Stimulated activated CD8-positive, alpha-beta memory T cell treated with anti-CD3 and anti-CD28 coated beads, Interleukin-7, amount 100 ng/mL, for 24 hours (primary cell): ENCODE data around the gene CDKN1C.
"Not testable (repeated sequence)": the region's sequence is repeated elsewhere in the genome, so short reads cannot be mapped to it uniquely, and the experiment has no call there.

Experiments
- DNase-seq: peaks from one replicate; pipeline ENCODE4 v3.0.0-alpha.2; 2020; ENCODE audit warnings: low read depth

The CDKN1C gene

DNA sequence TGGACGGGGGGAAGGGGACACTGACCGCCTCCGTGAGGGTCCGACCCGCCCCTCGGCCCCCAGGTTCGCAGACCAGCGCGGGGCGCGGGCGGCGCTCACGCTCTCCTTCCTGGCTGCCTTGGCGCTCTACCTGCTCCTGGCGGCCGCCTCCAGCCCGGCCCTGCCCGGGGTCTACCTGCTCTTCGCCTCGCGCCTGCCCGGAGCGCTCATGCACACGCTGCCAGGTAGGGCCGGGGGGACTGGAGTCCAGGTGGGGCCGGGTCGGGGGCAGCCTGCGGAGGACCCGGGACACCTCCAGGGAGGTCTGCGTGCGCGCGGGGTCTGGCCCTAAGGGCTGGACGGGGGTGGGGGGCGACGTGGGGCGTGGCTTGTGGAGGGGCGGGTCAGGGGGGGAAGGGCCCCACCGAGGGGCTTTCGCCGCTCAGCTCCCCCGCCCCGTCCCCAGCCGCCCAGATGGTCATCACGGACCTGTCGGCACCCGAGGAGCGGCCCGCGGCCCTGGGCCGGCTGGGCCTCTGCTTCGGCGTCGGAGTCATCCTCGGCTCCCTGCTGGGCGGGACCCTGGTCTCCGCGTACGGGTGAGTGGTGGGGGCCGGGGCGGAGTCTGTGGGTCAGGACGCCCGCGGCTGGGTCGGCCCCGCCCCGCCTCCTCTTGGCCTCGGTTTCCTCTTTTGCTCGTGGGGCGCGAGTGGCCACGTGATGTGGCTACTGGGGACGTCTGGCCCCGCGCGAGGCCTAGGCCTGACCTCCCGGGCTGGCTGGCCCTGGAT lies 23.7 kb upstream of the CDKN1C start:
- no peak for DNase-seq

DNA sequence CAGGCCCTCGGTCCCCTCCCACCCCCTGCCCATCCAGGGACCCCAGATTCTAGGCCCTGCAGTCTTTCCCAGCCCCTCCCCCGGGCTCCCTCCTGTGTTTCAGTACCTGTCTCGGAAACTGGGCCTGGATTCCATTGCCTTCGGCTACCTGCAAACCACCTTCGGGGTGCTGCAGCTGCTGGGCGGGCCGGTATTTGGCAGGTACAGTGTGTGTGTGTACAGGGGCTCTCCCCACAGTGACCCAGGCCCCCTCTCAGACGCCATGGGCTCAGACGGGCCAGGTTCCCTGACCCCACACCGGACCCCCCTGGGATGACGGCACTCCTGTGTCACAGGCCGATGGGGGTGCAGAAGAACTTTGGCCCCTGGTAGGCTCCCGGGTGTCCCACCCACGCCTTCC lies 22.6 kb upstream of the CDKN1C start:
- DNase-seq, result no peak

DNA sequence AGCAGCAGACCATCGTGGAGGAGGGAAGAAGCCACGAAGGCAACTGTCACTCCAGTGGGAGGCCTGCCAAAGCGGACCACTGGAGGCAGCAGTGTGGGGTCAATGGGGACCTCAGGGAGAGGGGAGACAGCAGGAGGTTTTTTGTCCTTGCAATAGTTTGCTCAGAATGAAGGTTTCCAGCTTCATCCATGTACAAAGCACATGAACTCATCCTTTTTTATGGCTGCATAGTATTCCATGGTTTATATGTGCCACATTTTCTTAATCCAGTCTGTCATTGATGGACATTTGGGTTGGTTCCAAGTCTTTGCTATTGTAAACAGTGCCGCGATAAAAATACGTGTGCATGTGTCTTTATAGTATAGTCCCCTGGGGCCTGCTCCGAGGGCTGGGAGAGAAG lies 19.7 kb upstream of the CDKN1C start:
- not testable (repeated sequence) for DNase-seq

DNA sequence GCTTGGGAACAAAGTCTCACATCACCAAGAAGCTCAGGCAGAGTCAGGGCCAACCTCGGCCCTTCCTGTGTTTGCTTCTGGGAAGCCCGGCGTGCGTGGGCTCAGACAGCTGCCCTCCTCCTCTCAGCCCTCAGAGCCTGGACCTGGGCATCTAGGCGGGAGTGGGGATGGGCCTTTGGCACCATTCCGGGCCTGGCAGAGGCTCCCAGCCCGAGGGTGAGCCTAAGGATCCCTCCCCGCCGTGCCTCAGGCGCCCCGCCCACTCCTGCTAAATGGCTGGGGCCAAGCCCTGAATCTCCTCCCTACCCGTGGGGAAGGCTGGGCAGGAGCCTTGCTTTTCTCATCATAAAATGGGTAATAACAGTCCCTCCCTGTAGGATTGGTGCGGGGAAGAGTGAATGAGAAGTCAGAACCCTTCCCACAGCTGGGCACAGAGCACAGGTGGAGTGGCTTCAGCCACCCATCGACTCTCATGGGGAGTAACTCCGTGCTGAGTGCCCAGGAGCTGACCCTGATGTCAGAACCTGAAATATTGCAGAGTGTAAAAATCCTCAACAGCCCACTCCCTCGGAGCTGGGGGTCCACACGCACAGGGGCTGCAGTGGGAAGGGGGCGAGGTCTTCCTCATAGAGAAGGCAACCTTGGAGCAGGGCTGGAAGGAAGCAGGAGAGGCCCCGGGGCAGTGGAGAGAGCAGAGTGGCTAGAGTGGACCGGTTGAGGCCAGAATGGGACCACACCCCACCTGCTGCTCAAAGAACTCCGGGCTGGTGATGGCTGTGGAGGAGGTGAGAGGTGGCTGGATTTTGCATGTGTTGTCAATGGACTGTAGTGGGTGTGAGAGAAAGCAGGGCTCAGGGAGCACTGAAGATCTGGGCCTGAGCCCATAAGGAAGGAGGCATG lies 18.8 kb upstream of the CDKN1C start:
- no peak for DNase-seq

DNA sequence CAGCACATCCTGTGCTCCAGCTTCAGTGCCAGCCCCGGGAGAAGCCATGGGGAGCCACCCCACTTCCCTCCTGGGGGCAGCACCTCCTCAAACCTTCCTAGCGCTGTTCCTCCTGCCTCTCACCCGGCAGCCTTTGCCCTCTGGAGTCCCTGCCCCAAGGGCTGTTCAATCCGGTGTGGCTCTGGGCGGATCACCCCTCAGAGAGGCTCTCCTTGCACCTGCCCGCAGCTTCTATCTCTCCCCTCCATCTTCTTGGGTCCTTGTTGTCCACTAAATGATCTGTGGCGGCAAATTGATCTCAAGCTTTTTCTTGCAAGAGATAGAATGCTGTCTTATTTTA lies 18.1 kb upstream of the CDKN1C start:
- DNase-seq, result no peak

DNA sequence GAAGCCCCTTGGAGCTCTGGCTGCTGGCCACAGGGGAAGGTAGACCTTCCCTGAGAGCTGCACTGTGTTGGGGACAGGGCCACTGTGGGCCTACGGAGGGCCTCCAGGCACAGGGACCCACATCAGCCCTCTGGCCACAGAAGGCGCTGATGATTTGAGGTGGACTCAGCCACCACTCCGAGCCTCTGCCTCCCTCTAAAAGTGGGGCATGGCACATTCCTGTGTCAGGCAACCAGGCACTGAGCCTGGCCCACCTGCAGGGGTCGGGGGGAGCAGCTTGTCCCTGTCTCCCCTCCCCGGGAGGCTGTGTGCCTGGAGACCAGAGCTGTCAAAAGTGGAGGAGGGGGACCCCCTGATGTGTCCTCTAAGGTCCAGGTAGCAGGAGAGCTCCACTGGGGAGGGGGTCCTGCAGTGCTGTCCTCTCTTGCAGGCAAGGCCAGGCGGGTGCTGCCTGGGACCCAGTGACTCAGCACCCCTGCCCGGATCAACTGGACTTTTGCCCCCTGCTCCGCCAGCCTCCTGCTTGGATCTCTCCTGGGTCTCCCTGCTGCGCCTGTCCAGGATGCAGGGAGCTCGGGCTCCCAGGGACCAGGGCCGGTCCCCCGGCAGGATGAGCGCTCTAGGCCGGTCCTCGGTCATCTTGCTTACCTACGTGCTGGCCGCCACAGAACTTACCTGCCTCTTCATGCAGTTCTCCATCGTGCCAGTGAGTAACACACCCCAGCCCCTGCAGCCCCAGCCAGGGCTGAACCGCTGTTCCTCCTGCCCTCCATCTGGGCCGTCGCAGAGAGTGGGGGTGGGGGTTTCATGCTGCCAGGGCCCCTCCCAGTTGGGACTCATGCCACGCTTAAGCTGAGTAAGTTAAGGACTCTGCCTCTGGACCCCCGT lies 17.5 kb upstream of the CDKN1C start:
- DNase-seq, result no peak

DNA sequence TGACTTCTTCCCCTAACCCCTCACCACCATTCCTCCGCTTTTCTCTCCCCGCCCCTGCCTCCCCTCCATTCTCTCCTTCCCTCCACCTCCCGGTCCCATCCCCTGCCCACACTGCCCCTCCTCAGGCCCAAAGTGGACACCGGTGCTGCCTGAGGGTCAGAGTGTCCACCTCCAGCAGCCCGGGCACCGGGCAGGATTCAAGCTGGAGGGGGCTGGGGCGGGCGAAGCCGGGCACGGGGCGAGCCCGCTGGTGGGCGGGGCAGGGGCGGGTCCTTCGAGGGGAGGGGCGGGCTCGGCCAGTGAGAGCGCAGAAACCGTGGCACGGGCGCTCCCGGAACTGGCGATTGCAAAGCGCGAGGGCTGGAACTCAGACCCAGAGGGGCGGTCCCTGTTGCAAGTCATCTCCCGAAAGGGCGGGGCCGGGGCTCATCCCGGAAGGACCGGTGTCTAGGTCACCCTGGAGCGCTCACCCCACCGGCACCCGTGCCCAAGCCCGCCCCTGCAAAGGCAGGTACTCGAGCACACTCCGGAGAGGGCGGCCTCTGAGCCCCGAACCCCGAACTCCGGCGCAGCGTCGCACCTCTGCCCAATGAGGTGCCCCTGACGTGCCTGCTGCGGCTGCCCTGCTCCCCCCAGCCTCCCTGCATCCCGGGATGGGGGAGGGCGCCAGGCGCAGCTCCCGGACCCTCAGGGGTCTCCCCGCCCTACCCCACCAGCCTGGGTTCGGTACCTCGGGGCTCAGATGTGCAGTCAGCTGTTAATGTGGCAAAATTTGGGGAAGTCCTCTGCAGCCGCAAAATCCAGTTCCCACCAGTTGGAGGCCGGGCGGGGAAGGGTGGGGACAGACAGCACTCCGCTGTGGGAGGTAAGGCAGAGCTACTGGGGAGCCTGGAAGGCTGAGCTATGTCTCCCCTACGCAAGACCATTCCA lies 16.5 kb upstream of the CDKN1C start:
- peak; percentile 88 for DNase-seq

DNA sequence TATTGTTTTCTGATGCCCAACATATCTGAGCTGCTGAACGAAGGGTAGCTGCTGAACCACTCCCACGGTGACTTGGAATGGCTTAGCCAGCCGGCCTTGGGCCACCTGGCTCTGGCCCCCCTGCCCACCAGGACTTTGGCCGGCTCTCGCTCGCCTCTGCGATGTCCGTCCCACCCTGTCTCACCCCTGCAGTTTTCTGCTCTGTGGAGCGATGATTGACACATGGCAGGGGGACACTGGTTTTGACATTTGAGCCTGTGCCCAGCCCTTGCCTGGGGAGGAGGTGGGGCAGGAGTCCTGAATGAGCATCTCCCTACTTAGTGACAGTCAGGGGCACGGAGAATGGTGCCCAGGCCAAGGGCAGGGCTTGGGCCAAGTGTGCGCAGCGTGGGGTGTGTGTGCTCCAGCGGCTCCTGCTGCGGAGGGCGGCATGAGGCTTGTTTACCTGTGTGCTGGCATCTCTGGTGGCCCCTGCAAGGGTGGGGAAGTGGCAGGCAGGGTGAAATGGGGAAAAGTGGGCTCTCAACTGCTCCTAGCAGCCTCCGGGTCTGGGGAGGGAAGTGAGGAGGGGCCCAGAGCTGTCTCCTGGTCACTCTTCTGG lies 15.7 kb upstream of the CDKN1C start:
- DNase-seq, result no peak

DNA sequence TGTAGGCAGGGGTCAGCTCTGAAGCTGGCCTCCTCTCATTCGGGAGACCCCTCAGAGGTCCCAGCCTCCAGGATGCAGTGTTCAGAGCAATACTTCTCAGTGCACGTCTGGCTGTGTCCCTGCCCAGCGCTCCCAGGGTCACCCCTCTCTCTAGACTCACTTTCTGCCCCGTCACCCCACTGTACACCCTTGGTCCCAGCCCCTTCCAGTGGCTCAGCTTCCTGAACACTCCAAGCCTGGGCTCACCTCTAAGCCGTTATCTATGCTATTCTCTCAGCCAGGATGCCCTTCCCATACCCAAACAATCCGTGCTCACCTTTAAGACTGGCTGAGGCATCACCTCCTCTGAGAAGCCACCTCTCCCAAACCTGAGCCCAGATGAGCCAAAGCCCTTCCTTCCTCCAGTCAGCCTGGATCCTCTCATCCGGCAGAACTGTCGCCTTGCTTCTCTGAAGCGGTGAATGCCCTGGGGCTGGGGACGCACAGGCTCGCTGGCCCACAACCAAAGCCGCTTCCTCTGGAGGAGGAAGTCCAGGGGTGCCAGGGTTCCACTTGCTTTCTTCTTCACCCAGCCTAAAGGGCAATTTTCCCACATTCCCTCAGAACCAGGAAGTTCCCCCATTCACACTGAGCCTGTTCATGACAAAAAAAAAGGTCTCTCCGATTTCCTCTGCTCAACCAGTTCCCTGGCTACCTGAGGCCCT lies 13.7 kb upstream of the CDKN1C start:
- no peak for DNase-seq

DNA sequence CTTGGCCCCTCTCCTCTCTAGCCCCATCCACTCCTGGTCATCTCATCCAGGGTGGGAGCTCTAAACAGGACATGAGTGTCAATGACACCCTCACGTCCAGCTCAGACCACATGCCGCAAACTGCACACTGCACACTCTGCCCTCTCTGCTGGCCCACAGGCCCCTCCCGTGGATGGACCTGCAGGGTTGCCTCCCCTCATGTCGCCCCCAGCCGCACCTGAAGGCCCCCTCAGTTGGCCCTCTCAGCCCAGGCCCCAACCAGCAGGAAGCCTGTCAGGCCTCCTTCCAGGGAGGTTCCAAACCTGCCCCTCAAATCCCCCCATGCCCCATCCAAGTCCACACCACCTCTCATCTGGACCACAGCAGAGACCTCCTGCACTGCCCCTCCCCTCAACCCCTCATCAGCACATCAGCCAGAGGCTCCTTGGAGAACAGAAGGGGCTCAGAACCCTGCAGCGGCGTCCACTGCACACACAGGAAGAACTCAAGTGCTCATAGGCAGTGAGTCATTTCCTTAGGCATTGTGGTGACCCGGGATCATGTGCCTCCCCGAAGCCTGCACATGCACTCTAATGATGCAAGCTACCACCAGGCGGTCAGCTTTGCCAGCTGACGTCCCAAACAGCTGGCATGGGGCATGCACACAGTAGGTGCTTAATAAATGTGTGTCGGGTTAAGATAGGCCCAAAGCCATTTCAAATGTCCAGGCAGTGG lies 12.9 kb upstream of the CDKN1C start:
- no peak for DNase-seq

DNA sequence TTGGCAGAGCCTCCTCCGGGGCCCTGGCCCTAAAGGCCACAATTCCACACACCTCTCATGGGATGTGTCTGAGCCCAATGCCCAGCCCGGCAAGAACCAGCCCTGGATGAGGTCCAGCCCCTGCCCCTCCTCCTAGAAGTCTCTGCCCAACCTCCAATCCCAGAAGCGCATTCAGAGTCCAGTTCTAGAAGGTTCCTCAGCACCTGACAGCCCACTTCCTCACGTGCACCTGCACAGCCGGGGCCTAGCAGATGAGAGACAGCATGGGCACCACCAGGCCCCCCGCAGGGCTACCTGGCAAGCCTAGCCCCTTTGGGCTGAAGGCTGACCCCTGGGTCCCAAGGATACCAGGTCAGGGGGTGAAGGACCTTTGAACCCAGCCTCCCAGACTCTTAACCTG lies 11.5 kb upstream of the CDKN1C start:
- DNase-seq, result no peak

DNA sequence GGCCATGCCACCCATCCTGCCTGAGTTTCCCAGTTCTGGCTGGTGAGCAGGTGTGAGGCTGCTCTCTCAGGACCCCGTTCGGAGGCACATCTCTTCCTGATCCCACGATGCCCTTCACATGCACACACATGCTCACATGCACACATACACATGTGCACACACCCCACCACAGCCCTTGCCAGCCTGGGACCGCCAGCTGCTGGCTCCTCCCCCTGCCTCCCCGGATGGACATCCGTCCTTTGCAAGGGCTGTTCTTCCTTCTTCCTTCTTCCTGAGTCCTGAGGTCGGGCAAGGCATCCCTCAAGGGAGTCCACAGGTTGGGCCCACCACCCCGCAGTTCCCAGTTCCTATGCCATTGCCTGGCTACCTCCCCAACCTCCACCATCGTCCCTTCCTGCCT lies 10.5 kb upstream of the CDKN1C start:
- DNase-seq, result no peak

DNA sequence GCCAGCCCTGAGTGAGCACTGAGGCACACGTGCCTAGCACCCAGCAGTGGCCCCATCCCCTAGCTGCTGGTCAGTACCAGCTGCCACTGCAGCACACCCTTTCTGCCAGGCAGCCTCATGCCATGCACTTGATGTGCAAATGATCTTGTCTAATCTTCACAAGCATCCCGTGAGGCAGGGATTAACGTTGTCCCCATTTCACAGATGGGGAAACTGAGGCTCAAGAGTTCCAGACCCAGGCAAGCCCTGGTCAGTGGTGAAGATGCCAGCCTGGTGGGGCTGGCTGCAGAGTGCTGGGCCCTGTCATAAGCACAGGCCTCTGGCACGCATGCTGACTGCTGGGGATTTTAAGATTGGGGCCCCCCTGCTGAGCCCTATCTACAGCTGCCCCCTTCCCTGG lies 8.4 kb upstream of the CDKN1C start:
- DNase-seq, result no peak

DNA sequence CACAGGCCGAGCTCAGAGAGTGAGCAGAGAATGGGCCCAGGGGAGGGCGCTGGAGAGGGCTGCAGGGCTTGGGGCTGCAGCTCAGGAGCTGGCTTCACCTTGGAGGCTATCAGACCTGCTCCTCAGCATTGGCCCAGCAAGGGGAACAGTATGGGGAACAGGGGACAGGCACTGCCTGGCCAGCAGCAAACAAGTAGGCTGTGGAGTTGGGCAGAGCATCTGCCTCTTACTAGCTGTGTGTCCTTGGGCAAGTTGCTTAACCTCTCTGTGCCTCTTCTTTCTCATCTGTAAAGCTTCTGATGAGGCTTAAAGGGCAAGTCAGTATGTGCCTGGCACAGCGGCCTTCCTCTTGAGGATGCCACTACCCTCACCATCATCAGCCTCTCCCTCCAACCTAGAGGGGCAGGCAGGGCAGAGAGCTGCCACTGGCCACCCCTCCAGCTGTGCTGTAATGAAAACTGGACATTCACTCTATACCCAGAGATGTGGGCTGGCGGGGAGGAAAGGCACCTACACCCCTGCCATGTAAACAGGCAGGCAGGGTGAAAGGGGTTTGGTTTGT lies 7.5 kb upstream of the CDKN1C start:
- DNase-seq, result no peak

DNA sequence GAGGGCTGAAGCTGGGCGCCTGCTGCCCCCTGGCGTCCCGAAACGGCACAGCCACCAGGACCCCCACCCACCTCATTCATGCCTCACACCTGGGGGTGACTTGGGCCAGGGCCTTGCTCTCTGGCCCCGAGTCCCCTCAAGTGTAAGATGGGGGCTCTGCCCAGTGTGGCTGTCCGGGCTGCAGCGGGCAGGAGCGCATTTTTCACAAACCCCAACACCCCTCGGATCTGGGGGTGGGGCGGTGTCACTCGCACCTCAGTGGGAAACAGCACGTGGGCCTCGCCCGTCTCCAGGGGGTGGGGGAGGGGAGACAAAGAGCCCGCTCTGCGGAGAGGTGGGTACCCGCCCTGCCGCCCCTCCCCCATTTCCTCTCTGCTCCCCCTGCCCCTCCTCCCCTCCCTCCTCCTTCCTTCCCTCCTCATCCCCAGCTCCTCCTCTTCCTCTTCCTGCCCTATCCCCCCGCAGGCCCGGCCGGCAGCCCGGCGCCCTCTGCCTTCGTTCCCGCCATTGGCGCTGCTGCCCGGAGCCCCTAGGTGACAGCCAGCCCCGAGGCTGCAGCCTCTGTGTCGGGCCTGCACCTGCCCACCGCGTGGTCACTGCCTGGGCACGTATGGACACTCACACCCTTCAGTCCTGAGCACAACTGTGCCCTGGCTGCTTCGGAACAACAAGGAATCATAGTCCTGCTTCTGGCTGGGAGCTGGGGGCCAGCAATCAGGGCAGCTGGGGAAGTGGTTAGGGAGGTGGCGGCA lies 6.8 kb upstream of the CDKN1C start:
- DNase-seq, result peak; percentile 38

DNA sequence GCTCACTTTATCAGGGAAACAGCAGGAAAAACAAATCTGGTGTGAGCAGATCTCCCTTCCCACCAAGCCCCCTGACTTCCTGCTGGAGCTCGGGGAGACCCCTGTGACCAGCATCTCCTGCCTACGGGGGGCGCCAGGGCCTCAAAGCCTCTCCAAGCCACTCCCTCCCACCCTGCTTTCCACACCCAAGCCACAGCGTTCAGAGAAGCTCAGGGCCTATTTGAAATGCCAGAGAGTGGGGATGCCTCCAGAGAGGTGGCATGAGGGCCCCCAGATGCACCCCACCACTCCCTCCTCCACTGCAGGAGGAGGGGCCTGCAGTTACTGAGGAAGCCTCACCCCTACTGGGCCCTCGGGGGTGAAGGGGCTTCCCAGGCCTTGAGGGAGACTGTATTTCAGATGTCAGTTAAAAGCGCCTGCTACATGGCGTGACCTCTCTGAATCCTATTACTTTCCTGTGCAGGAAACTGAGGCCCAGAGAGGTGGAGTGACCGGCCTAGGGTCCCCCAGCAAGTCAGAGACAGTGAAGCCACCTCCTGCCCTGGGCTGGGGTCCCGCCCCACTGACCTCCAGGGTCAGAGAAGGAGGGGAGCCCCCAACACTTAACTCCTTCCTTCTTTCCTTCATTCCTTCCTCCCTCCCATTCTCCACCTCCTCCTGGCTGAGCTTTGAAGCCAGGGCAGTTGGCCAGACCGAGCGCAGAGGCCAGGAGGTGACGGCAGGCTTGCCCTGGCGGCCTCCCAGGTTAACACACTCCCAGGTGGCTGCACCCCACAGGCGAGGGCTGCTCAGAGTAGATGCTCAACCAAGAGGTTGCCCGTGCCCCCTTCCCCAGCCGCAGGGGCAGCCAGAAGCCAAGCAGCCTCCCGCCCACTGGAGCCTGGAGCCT lies 6.0 kb upstream of the CDKN1C start:
- DNase-seq, result no peak

DNA sequence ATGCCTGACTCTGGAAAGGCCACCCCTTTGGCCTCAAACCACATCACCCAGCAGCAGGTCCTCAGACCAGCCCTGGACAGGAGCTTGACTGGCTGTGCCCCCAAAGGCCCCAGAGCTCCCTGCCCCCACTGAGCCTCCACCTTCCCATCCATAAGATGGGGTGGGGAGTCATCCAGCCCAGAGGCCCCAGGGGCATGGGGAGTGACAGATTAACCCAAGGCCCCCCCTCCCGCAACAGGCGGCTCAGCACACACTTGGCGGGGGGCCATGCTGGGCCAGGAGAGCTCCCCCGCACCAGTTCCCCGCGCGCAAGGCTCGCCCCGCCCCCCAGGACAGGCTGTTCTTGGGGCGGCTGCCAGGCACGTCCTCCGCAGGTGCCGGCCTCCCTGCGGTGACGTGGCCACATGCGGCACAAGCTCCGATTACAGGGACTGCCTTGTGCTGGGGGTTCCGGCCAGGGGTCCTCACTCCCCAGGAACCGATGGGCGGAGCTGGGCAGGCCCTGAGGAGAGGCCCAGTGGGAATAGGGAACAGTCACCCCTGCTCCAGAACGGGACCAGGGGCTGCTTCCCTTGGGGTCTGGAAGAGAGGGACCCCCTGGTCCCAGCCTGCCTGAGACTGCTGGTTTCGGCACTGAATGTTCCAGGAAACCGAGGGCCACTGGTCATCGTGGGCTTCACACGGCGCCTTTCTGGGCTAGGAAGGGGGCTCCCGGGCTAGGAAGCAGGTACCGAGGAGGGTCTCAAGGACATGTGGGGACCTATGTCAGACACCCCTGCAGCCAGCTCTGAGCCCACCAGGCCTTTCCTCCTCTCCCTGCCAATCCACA lies 5.1 kb upstream of the CDKN1C start:
- no peak for DNase-seq
